Gastrocnemius medialis (tissue), 4 donors: ENCODE data around the gene SLC1A2. TPM values are rescaled to one million over a fixed set of nuclear protein-coding genes. Genes with fewer than 3 reads are reported as not detected.

Experiments
- ATAC-seq, 2 donors: fragments of 150-250 bp; one replicate each; pipeline ENCODE4 v1.9.1; 2016
- DNase-seq, 2 donors: peaks; one replicate each; pipeline ENCODE4 v3.0.0-alpha.2; 2019
- H3K27ac ChIP-seq, 4 donors: fragments of 200-600 bp; sonication (generic); 1 replicate in 1 of 4; 2 replicates in 3 of 4; pipeline ENCODE4 v1.5.1; 2016 to 2018; ENCODE audit warnings: mild to moderate bottlenecking in 2 of 4, moderate library complexity in 1 of 4
- H3K27me3 ChIP-seq, 3 donors: fragments of 200-600 bp; sonication (generic) in 2 of 3; 1 replicate in 1 of 3; 2 replicates in 2 of 3; pipeline versions ENCODE4 v1.5.1 to v1.6.0; 2016 to 2019; ENCODE audit warnings: mild to moderate bottlenecking in 1 of 3, moderate library complexity in 1 of 3
- H3K36me3 ChIP-seq, 2 donors: fragments of 200-600 bp; sonication (generic) in 1 of 2; one replicate each; pipeline ENCODE4 v1.5.1; 2017 to 2018
- H3K4me1 ChIP-seq, 2 donors: fragments of 200-600 bp; sonication (generic) in 1 of 2; one replicate each; pipeline ENCODE4 v1.5.1; 2016 to 2017; ENCODE audit warnings: mild to moderate bottlenecking in 2 of 2
- H3K4me3 ChIP-seq, 4 donors: fragments of 200-600 bp; sonication (generic) in 3 of 4; 1 replicate in 1 of 4; 2 replicates in 3 of 4; pipeline ENCODE4 v1.5.1; 2016 to 2019; ENCODE audit warnings: mild to moderate bottlenecking in 2 of 4
- H3K9me3 ChIP-seq, 3 donors: fragments of 200-600 bp; sonication (generic) in 2 of 3; 1 replicate in 1 of 3; 2 replicates in 2 of 3; pipeline ENCODE4 v1.5.1; 2016 to 2019
- CTCF ChIP-seq, 5 experiments: fragments of 450-650 bp in 3 of 5; fragments of 200-600 bp in 2 of 5; sonication (generic) in 2 of 5; IDR thresholded peaks in 4 of 5; conservative IDR thresholded peaks in 1 of 5; 1 replicate in 4 of 5; 2 replicates in 1 of 5; pipeline ENCODE4 v1.5.1; 2016 to 2019; ENCODE audit warnings: antibody characterized with exemption in 5 of 5, mild to moderate bottlenecking in 3 of 5, moderate library complexity in 3 of 5
- POLR2A ChIP-seq, 2 donors: fragments of 450-650 bp; IDR thresholded peaks; one replicate each; pipeline ENCODE4 v1.6.1; 2017; ENCODE audit warnings: antibody characterized with exemption in 2 of 2, mild to moderate bottlenecking in 2 of 2, moderate library complexity in 2 of 2
- in situ Hi-C, 4 donors: fragments of 200-750 bp; cut with MboI; loops; one replicate each; pipeline versions ENCODE4 v1.15.0 to v1.8.0; 2017; ENCODE audit warnings: low sequenced_read_pairs in 4 of 4
- intact Hi-C: fragments of 100-400 bp; cut with DNase I; formaldehyde crosslinking; loops from one replicate; pipeline ENCODE4 v1.15.1; 2023; ENCODE audit warnings: low total_unique reads
- total RNA-seq, 4 donors: library from RNA; depleted of rRNA; stranded (reverse); fragments of >200 nt; gene quantifications; one replicate each; pipeline versions ENCODE4 v1.1.0 to v1.2.3, GENCODE V29; 2016

SLC1A2 gene
- total RNA-seq, 4 donors from 2014 or later: 0.15 to 1.1 (median 0.52) TPM

- no peak for TF ChIP-seq POLR2A (IDR thresholded peaks at IDR 0.05)
- TF ChIP-seq CTCF (IDR thresholded peaks at IDR 0.05 in 4 of 5, conservative IDR thresholded peaks at IDR 0.05 in 1 of 5): no peak
- Histone ChIP-seq H3K4me1 (peaks cover 0 to 3% of the 10 kb centered on the region in 2 donors), H3K9me3 (no peaks in the 10 kb centered on the region), H3K27ac (no peak overlapping the region), H3K36me3 (no peaks in the 10 kb centered on the region), H3K27me3 (peaks cover 22 to 35% (median 28%) of the 10 kb centered on the region in 3 donors), H3K4me3 (no peak overlapping the region)
- ATAC-seq: no peak
- intact Hi-C loops (no loop called here), in situ Hi-C loops (loop anchor here in 2 of 4 donors (25.0 kb wide), 1 partner anchor 826 kb away; no protein-coding TSS in a partner anchor)
- no peak for DNase-seq
Measured at GRCh38 chr11:35413598-35413997, 5.8 kb downstream of the SLC1A2 start.

GRCh38 chr11:35412285-35412684 lies 7.1 kb downstream of the SLC1A2 start:
- no peak for ATAC-seq
- Histone ChIP-seq H3K27ac (no peak overlapping the region), H3K36me3 (no peaks in the 10 kb centered on the region), H3K4me1 (no peaks in the 10 kb centered on the region), H3K9me3 (no peaks in the 10 kb centered on the region), H3K4me3 (no peak overlapping the region), H3K27me3 (peaks cover 13 to 22% (median 15%) of the 10 kb centered on the region in 3 donors)
- intact Hi-C loops: no loop called here
- DNase-seq: no peak
- TF ChIP-seq CTCF (IDR thresholded peaks at IDR 0.05 in 4 of 5, conservative IDR thresholded peaks at IDR 0.05 in 1 of 5) (no peak), POLR2A (IDR thresholded peaks at IDR 0.05) (no peak)
- in situ Hi-C loops: loop anchor here in 2 of 4 donors (25.0 kb wide), 1 partner anchor 825 kb away; no protein-coding TSS in a partner anchor

- intact Hi-C loops (no loop called here), in situ Hi-C loops (loop anchor here in 2 of 4 donors (25.0 kb wide), 1 partner anchor 820 kb away; no protein-coding TSS in a partner anchor)
- H3K27ac ChIP-seq: no peak overlapping the region
- ATAC-seq (no peak), DNase-seq (no peak)
- no peaks in the 10 kb centered on the region for H3K9me3 ChIP-seq
- no peaks in the 10 kb centered on the region for H3K36me3 ChIP-seq
- H3K27me3 ChIP-seq: no peaks in the 10 kb centered on the region
- no peak overlapping the region for H3K4me3 ChIP-seq
- TF ChIP-seq POLR2A (IDR thresholded peaks at IDR 0.05) (no peak), CTCF (IDR thresholded peaks at IDR 0.05 in 4 of 5, conservative IDR thresholded peaks at IDR 0.05 in 1 of 5) (no peak)
- H3K4me1 ChIP-seq: no peaks in the 10 kb centered on the region
Measured at GRCh38 chr11:35407041-35407440, 12.3 kb downstream of the SLC1A2 start.

GRCh38 chr11:35404388-35404775 lies 15.0 kb downstream of the SLC1A2 start:
- no peak for DNase-seq
- H3K4me3 ChIP-seq: no peak overlapping the region
- H3K27me3 ChIP-seq: no peaks in the 10 kb centered on the region
- no peaks in the 10 kb centered on the region for H3K4me1 ChIP-seq
- ATAC-seq: no peak
- H3K36me3 ChIP-seq: no peaks in the 10 kb centered on the region
- in situ Hi-C loops (loop anchor here in 2 of 4 donors (25.0 kb wide), 1 partner anchor 817 kb away; no protein-coding TSS in a partner anchor), intact Hi-C loops (no loop called here)
- H3K27ac ChIP-seq: no peak overlapping the region
- no peaks in the 10 kb centered on the region for H3K9me3 ChIP-seq
- TF ChIP-seq POLR2A (IDR thresholded peaks at IDR 0.05) (no peak), CTCF (IDR thresholded peaks at IDR 0.05 in 4 of 5, conservative IDR thresholded peaks at IDR 0.05 in 1 of 5) (peak in 1 of 5 experiments; percentile 24)
